Right lobe of liver (tissue), 6 donors: ENCODE data around the gene HCST. TPM values are rescaled to one million over a fixed set of nuclear protein-coding genes. Genes with fewer than 3 reads are reported as not detected.

ENCODE experiments used
- ATAC-seq, 4 donors: fragments of 200-7000 bp; cut with Tn5 transposase; one replicate each; pipeline ENCODE4 v1.9.1; 2020; ENCODE audit warnings: mild to moderate bottlenecking in 4 of 4, moderate library complexity in 4 of 4
- DNase-seq, 3 donors: peaks; one replicate each; pipeline ENCODE4 v3.0.0-alpha.2; 2020
- H3K27ac ChIP-seq, 3 donors: fragments of 200-600 bp; one replicate each; pipeline ENCODE4 v1.8.0; 2022
- H3K27me3 ChIP-seq, 2 donors: fragments of 200-600 bp; one replicate each; pipeline ENCODE4 v1.8.0; 2022
- H3K36me3 ChIP-seq, 4 donors: fragments of 200-600 bp; sonication (generic) in 1 of 4; one replicate each; pipeline versions ENCODE4 v1.5.1 to v1.8.0; 2017 to 2022; ENCODE audit warnings: control low read depth in 1 of 4
- H3K4me1 ChIP-seq, 4 donors: fragments of 200-600 bp; sonication (generic) in 1 of 4; one replicate each; pipeline versions ENCODE4 v1.5.1 to v1.8.0; 2017 to 2022; ENCODE audit warnings: control low read depth in 1 of 4
- H3K4me3 ChIP-seq, 3 donors: fragments of 200-600 bp; one replicate each; pipeline ENCODE4 v1.8.0; 2022
- H3K9me3 ChIP-seq, 4 donors: fragments of 200-600 bp; sonication (generic) in 1 of 4; one replicate each; pipeline versions ENCODE4 v1.5.1 to v1.8.0; 2017 to 2022; ENCODE audit warnings: control low read depth in 1 of 4
- POLR2A ChIP-seq: fragments of 450-650 bp; IDR thresholded peaks from one replicate; pipeline ENCODE4 v1.6.1; 2017; ENCODE audit warnings: antibody characterized with exemption, mild to moderate bottlenecking
- WGBS: methylation state at CpG from one replicate; pipeline ENCODE4 v1.1.6; 2018; ENCODE audit warnings: low coverage, low lambda C conversion rate; ENCODE audit not compliant: insufficient coverage; ENCODE audit errors: missing lambda C conversion rate; 5-methylcytosine and 5-hydroxymethylcytosine counted together
- intact Hi-C, 2 donors: fragments of 100-400 bp; cut with DNase I; formaldehyde crosslinking; loops; one replicate each; pipeline versions ENCODE4 v1.11.2 to v1.14.1; 2022
- total RNA-seq, 6 experiments: library from RNA; depleted of rRNA in 2 of 6; stranded (reverse); fragments of >200 nt in 2 of 6; fragmentation: NEBNext Ultra II Directional in 3 of 6; extraction: Animal tissue kit (Norgen Biotek cat#: 25700) in 3 of 6; gene quantifications; one replicate each; pipeline versions ENCODE4 v1.1.0 to v1.2.4, GENCODE V29; 2016 to 2023
- TF ChIP-seq, protein P1 (sequence below), 4 donors: fragments of 200-600 bp in 3 of 4; fragments of 450-650 bp in 1 of 4; IDR thresholded peaks; one replicate each; pipeline versions ENCODE4 v1.5.1 to v1.8.0; 2016 to 2022; ENCODE audit warnings: antibody characterized with exemption in 4 of 4, mild to moderate bottlenecking in 2 of 4
- donor health status: DM: no; HTN: yes; CAD: no.
- donor health status: DM: no; HTN: no; CAD: no.
- donor health status: DM: no; HTN: no; CAD: no.
- donor health status: DM: no; HTN: yes; CAD: no.
- donor health status: DM: no; HTN: yes; CAD: no.

HCST gene
- total RNA-seq, 6 experiments from 2014 or later, result 1.7 to 4.2 (median 2.4) TPM; not detected in 1

DNA sequence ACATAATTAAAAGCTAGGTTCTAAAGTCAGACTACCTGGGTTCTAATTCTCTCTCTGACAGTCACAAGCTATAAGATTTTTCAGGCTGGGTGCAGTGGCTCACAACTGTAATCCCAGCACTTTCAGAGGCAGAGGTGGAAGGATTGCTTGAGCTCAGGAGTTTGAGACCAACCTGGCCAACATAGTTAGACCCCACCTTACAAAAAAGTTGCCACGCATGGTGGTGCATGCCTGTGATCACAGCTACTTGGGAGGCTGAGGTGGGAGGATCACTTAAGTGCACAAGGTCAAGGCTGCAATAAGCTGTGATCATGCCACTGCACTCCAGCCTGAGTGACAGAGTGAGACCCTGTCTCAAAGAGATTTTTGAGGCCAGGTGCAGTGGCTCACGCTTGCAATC lies 8.0 kb upstream of the HCST start:
- H3K4me1 ChIP-seq, result no peaks in the 10 kb centered on the region
- intact Hi-C loops, result no loop called here
- DNase-seq (no peak), ATAC-seq (no peak)
- no CpG with 5 or more reads among the region's 2 CpGs for WGBS
- no peaks in the 10 kb centered on the region for H3K27me3 ChIP-seq
- TF ChIP-seq POLR2A, result no peak
- TF ChIP-seq, protein P1, sequence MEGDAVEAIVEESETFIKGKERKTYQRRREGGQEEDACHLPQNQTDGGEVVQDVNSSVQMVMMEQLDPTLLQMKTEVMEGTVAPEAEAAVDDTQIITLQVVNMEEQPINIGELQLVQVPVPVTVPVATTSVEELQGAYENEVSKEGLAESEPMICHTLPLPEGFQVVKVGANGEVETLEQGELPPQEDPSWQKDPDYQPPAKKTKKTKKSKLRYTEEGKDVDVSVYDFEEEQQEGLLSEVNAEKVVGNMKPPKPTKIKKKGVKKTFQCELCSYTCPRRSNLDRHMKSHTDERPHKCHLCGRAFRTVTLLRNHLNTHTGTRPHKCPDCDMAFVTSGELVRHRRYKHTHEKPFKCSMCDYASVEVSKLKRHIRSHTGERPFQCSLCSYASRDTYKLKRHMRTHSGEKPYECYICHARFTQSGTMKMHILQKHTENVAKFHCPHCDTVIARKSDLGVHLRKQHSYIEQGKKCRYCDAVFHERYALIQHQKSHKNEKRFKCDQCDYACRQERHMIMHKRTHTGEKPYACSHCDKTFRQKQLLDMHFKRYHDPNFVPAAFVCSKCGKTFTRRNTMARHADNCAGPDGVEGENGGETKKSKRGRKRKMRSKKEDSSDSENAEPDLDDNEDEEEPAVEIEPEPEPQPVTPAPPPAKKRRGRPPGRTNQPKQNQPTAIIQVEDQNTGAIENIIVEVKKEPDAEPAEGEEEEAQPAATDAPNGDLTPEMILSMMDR (IDR thresholded peaks at IDR 0.05), result no peak
- H3K36me3 ChIP-seq, result peaks cover 0 to 20% (median 0%) of the 10 kb centered on the region in 4 donors
- H3K9me3 ChIP-seq, result no peaks in the 10 kb centered on the region
- H3K27ac ChIP-seq, result no peak overlapping the region
- no peak overlapping the region for H3K4me3 ChIP-seq

GRCh38 chr19:35895911-35896642 lies 6.3 kb upstream of the HCST start:
- intact Hi-C loops, result no loop called here
- no peaks in the 10 kb centered on the region for H3K9me3 ChIP-seq
- no peak for ATAC-seq
- H3K27me3 ChIP-seq, result no peaks in the 10 kb centered on the region
- DNase-seq, result no peak
- H3K4me1 ChIP-seq, result no peaks in the 10 kb centered on the region
- H3K4me3 ChIP-seq, result no peak overlapping the region
- H3K27ac ChIP-seq, result no peak overlapping the region
- WGBS, result 31% methylated on average over 3 of the region's 21 CpGs
- no peak for TF ChIP-seq POLR2A
- TF ChIP-seq, protein P1 (IDR thresholded peaks at IDR 0.05), result no peak
- H3K36me3 ChIP-seq, result peaks cover 0 to 14% (median 0%) of the 10 kb centered on the region in 4 donors

DNA sequence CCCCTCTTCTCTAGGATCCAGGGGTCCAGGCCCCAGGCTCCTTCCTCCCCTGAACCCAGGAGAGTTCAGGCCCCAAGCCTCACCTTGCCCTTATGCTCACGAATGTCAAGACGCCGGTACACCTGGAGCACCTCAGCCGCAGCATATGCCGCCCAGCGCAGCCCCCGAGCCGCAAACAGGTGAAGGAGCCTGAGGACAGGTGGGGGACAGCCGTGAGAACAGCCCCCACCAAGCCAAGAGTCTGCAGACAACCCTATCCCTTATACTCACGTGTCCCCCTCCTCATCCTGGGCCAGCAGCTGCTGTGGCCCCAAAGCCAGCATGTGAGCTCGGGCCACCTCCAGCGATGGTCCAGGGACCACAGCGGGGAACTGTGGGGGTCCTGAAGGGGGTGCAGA lies 5.7 kb upstream of the HCST start:
- Histone ChIP-seq H3K9me3 (no peaks in the 10 kb centered on the region), H3K4me1 (no peaks in the 10 kb centered on the region), H3K27ac (no peak overlapping the region), H3K36me3 (peaks cover 0 to 14% (median 0%) of the 10 kb centered on the region in 4 donors), H3K4me3 (no peak overlapping the region), H3K27me3 (no peaks in the 10 kb centered on the region)
- no peak for DNase-seq
- no peak for ATAC-seq
- WGBS, result 90% methylated on average over 7 of the region's 13 CpGs
- TF ChIP-seq, protein P1 (IDR thresholded peaks at IDR 0.05), result no peak
- TF ChIP-seq POLR2A, result no peak
- intact Hi-C loops, result no loop called here

GRCh38 chr19:35897706-35898451 lies 4.5 kb upstream of the HCST start:
- Histone ChIP-seq H3K4me3 (peak overlapping the region in 1 of 3 donors; percentile 64), H3K27ac (peak overlapping the region; percentile 74 to 90 (median 86)), H3K36me3 (peaks cover 0 to 12% (median 0%) of the 10 kb centered on the region in 4 donors), H3K9me3 (no peaks in the 10 kb centered on the region), H3K27me3 (no peaks in the 10 kb centered on the region), H3K4me1 (no peaks in the 10 kb centered on the region)
- 84% methylated on average over 6 of the region's 13 CpGs for WGBS
- DNase-seq, result no peak
- no peak for TF ChIP-seq POLR2A
- TF ChIP-seq, protein P1 (IDR thresholded peaks at IDR 0.05), result no peak
- no peak for ATAC-seq
- intact Hi-C loops, result no loop called here
